Measurements from ENCODE around the gene MPLKIP.

The MPLKIP gene

DNA sequence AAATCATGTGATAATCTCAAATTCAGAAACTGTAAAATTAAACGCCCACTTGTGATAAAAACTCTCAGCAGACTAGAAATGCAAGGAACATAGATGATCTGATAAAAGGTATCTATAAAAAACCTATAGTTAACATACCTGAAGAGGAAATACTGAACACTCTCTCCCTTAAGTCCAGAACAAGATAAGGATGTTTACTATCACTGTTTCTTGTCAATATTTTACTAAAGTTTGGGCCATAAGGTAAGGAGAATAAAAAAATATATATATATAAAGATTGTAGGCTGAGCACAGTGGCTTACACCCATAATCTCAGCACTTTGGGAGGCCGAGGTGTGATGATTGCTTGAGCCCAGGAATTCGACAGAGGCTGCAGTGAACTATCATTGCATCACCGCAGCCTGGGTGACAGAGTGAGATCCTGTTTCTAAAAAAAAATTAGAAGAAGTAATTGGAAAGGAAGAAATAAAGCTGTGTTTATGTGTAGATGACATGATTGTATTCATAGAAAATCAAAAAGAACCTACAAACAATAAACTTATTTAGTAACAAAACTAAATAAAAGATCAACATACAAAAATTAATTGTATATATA is 28.4 kb downstream of the MPLKIP start:
- DNase-seq: no peak

DNA sequence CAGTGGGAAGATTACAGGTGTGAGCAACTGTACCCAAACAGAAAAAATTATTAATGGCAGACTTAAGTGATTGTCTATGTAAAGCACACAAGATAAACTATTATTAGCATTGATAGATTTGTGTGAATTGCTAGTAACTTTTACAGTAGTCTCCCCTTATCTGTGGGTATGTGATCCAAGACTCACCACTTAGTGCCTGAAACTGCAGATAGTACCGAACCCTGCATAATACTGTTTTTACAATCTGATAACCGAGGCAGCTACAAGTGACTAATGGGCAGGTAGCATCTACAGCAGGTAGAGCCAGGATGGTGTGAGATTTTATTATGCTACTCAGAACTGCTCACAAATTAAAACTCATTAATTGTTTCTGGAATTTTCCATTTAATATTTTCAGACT is 31.5 kb downstream of the MPLKIP start:
- no peaks in the 10 kb centered on the region for H3K27me3 Mint-ChIP-seq
- no peaks in the 10 kb centered on the region for H3K4me1 Mint-ChIP-seq (ENCODE audit: low read depth)
- H3K36me3 Mint-ChIP-seq (ENCODE audit: low read depth): peaks cover 19% of the 10 kb centered on the region
- no peaks in the 10 kb centered on the region for H3K9me3 Mint-ChIP-seq
- H3K27ac Mint-ChIP-seq: no peak overlapping the region
- H3K4me3 Mint-ChIP-seq: no peak overlapping the region
- no peak for DNase-seq

More for the DNA sequence above, 28.4 kb downstream of the MPLKIP start:
- Mint-ChIP-seq H3K4me1 (ENCODE audit: low read depth) (no peaks in the 10 kb centered on the region), H3K36me3 (ENCODE audit: low read depth) (peaks cover 10% of the 10 kb centered on the region), H3K27ac (no peak overlapping the region), H3K27me3 (no peaks in the 10 kb centered on the region), H3K4me3 (no peak overlapping the region), H3K9me3 (no peaks in the 10 kb centered on the region)

DNA sequence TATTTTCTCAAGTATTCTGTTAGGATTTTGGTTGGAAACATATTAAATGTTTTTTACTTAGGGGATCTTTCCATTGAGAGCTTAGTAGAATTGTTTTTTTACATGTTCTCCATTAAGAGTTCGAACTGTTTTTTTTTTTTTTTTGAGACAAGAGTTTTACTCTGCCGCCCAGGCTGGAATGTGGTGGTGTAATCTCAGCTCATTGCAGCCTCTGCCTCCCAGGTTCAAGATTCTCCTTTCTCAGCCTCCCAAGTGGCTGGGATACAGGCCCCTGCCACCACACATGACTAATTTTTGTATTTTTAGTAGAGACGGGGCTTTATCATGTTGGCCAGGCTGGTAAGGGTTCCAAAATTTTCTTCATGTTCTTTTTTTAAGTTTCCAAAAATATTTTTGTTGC is 33.2 kb downstream of the MPLKIP start:
- DNase-seq: no peak
- Mint-ChIP-seq H3K4me3 (no peak overlapping the region), H3K36me3 (ENCODE audit: low read depth) (peaks cover 25% of the 10 kb centered on the region), H3K9me3 (no peaks in the 10 kb centered on the region), H3K27me3 (no peaks in the 10 kb centered on the region), H3K4me1 (ENCODE audit: low read depth) (peaks cover 3% of the 10 kb centered on the region), H3K27ac (no peak overlapping the region)

DNA sequence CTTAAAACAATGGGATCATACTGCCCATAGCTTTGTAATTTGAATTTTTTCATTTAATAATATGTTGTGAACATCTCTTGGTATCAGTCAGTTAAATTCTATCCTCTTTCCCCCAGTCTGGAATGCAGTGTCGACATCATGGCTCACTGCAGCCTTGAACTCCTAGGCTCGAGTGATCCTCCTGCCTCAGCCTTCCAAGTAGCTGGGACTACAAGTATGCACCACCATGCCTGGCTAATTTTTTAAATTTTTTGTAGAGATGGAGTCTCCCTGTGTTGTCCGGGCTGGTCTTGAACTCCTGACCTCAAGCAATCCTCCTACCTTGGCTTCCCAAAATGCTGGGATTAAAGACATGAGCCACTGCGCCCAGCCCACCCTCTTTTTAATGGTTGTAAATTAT is 34.6 kb downstream of the MPLKIP start:
- Mint-ChIP-seq H3K27ac (no peak overlapping the region), H3K27me3 (no peaks in the 10 kb centered on the region), H3K36me3 (ENCODE audit: low read depth) (peaks cover 36% of the 10 kb centered on the region), H3K4me3 (no peak overlapping the region), H3K4me1 (ENCODE audit: low read depth) (peaks cover 9% of the 10 kb centered on the region), H3K9me3 (no peaks in the 10 kb centered on the region)
- no peak for DNase-seq

DNA sequence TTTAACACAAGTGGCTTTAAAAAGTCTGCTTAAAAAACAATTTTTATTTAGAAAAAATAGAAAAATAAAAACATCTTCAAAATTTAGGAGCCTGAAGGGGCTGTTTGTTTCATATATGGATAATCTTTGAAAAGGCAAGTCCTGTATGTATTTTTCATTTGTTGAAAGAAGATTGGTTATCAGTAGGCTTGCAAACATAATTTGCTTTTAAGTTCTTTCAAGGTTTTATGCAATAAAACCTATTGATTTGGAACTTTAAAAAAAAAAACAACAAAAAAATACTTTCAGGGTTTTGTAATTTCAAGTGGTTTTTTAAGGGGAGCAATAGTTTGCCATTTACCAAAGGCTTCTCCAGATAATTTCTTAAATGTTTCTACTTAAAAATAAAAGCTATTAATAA is 35.6 kb downstream of the MPLKIP start:
- peaks cover 46% of the 10 kb centered on the region for H3K36me3 Mint-ChIP-seq (ENCODE audit: low read depth)
- DNase-seq: no peak
- no peaks in the 10 kb centered on the region for H3K9me3 Mint-ChIP-seq
- no peak overlapping the region for H3K4me3 Mint-ChIP-seq
- no peaks in the 10 kb centered on the region for H3K27me3 Mint-ChIP-seq
- no peak overlapping the region for H3K27ac Mint-ChIP-seq
- peaks cover 12% of the 10 kb centered on the region for H3K4me1 Mint-ChIP-seq (ENCODE audit: low read depth)

DNA sequence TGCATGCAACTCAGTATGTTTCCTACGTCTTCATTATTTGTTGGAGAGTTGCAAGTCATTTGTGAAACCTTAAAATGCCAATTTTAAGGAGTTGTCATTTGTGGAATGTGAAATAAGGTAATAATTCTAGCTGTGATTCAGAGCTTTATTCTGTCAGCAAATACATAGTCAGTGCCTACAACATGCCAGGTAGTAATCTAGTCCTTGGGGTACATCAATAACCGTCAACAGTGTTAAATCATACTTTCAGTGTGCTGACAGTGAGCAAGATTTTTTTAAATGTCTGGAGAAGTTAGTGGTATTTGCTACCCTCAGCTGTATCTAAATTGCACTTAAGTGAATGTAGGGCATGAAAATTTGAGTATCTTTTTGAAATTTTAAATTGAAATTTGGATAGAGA is 36.7 kb downstream of the MPLKIP start:
- no peaks in the 10 kb centered on the region for H3K9me3 Mint-ChIP-seq
- peaks cover 52% of the 10 kb centered on the region for H3K36me3 Mint-ChIP-seq (ENCODE audit: low read depth)
- peaks cover 12% of the 10 kb centered on the region for H3K4me1 Mint-ChIP-seq (ENCODE audit: low read depth)
- H3K27ac Mint-ChIP-seq: no peak overlapping the region
- H3K4me3 Mint-ChIP-seq: no peak overlapping the region
- H3K27me3 Mint-ChIP-seq: no peaks in the 10 kb centered on the region
- no peak for DNase-seq

DNA sequence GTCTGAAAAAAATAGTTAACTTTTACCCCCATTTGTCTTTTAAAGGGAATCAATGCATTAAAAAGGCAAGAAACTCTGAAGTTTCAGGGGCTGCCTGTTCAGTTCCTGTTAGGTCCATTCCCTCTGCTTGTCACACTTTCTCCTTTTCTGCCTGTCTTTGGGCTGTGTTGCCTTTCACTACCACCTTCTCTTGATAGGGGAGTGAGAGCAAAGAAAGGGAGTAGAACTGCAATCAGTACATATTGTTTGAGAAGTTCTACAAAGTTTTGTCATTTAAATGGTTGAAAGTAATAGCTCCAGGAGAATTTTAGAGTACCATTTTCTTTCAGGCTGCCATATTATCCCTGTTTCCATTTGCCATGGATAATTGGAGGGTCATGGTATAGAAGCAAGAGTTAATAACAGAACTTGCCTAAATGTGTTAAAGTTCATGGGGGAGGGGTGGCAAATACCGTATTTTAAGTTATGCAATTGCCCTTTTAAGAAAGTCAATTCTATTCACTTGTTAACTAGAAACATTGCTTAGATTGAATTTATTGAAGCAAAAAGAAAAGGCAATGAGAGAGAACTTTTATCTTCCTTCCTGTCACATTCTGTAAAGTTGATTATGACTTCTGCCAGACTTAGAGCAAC is 38.6 kb downstream of the MPLKIP start:
- Mint-ChIP-seq H3K4me3 (no peak overlapping the region), H3K27ac (peak overlapping the region; percentile 69)

DNA sequence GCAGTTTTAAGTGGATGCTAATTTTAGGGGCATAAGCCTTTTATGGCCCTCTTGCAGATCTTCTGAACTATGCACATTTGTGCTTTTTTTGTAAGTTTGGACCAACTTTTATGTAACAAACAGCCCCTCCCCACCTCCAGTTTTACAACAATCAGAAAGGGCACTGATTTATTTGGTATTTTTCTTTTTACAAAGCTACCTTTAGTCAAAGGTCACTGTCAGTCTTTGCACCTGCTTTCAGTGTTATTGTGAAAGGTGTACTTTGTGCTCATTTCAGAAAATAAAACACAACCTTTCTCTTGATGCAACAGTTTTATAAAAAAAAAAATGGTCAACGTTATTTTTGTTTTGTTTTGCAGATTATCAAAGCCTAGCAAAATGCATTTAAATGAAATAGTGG is 39.2 kb downstream of the MPLKIP start:
- Mint-ChIP-seq H3K4me3 (no peak overlapping the region), H3K4me1 (ENCODE audit: low read depth) (peaks cover 12% of the 10 kb centered on the region), H3K36me3 (ENCODE audit: low read depth) (peaks cover 72% of the 10 kb centered on the region), H3K27ac (no peak overlapping the region), H3K9me3 (no peaks in the 10 kb centered on the region), H3K27me3 (no peaks in the 10 kb centered on the region)
- DNase-seq: no peak

More for the DNA sequence above, 38.6 kb downstream of the MPLKIP start:
- Mint-ChIP-seq H3K36me3 (ENCODE audit: low read depth) (peaks cover 69% of the 10 kb centered on the region), H3K27me3 (no peaks in the 10 kb centered on the region), H3K9me3 (no peaks in the 10 kb centered on the region), H3K4me1 (ENCODE audit: low read depth) (peaks cover 12% of the 10 kb centered on the region)
- DNase-seq: no peak

DNA sequence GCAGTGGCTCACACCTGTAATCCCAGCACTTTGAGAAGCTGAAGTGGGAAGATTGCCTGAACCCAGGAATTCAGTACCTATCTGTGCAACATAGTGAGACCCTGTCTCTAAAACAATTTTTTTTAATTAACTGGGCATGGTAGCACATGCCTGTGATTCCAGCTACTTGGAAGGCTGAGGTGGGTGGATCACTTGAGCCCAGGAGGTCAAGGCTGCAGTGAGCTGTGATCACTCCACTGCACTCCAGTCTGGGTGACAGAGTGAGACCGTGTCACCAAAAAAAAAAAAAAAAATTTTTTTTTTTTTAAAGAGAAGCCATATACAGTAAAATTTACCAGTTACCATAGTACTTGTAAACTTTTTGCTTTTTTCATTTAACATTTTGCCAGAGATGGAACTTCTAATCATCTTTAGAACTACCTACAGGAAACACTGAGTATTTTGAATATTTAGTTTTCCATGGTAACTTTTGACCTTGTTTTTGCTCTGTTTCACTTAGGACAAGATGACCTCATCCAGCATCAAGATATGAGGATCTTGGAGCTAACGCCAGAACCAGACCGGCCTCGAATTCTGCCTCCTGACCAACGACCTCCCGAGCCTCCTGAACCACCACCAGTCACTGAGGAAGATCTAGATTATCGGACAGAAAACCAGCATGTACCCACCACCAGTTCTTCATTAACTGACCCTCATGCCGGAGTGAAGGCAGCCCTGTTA is 40.6 kb downstream of the MPLKIP start:
- peaks cover 78% of the 10 kb centered on the region for H3K36me3 Mint-ChIP-seq (ENCODE audit: low read depth)

DNA sequence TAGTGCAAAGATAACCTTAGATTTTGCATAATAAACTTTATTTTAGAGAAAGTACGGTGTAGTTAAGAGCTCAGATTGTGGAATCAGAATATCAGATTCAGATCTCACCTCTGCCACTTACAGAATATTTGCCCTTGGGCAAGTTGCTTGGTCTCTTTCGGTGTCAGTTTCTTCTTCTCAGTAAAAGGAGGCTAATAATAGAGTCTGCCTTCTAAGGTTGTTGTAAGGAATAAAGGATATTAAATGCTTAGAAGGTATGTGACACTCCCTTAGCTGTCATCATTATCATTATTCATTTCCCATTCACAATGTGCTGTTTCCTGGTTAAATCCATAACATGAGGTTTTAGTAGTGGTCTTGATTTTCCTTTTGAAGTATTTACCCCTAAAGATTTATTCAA is 42.2 kb downstream of the MPLKIP start:
- Mint-ChIP-seq H3K36me3 (ENCODE audit: low read depth) (peaks cover 81% of the 10 kb centered on the region), H3K4me3 (no peak overlapping the region), H3K27ac (no peak overlapping the region), H3K4me1 (ENCODE audit: low read depth) (peaks cover 17% of the 10 kb centered on the region), H3K27me3 (no peaks in the 10 kb centered on the region), H3K9me3 (no peaks in the 10 kb centered on the region)
- no peak for DNase-seq

More for the DNA sequence above, 40.6 kb downstream of the MPLKIP start:
- Mint-ChIP-seq H3K9me3 (no peaks in the 10 kb centered on the region), H3K4me1 (ENCODE audit: low read depth) (peaks cover 19% of the 10 kb centered on the region), H3K4me3 (no peak overlapping the region), H3K27me3 (no peaks in the 10 kb centered on the region), H3K27ac (peak overlapping the region; percentile 35)
- no peak for DNase-seq

DNA sequence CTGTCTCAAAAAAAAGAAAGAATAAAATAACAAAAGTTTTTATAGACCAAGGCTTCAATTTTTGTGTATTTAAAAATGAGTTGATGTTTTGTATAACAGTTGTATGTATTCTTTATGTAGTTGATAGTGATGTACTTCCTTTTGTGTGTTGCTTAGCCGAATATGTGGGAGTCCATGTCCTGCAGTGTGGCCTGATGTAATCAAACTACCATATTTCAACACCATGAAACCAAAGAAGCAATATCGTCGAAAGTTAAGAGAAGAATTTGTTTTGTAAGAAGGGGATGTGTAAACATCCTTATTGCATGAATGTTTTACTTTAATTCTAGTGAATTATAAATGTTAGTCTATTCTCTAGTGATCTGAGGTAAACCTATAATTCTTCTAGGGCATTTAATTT is 56.6 kb downstream of the MPLKIP start:
- no peak overlapping the region for H3K27ac Mint-ChIP-seq
- H3K27me3 Mint-ChIP-seq: no peaks in the 10 kb centered on the region
- no peak overlapping the region for H3K4me3 Mint-ChIP-seq
- no peaks in the 10 kb centered on the region for H3K4me1 Mint-ChIP-seq (ENCODE audit: low read depth)
- H3K36me3 Mint-ChIP-seq (ENCODE audit: low read depth): peaks cover 17% of the 10 kb centered on the region
- no peak for DNase-seq
- no peaks in the 10 kb centered on the region for H3K9me3 Mint-ChIP-seq
